Right atrium auricular region (tissue), 2 donors: ENCODE data around the gene CAMTA1. TPM values are rescaled to one million over a fixed set of nuclear protein-coding genes. Genes with fewer than 3 reads are reported as not detected.

Experiments
- DNase-seq: peaks from one replicate; pipeline ENCODE4 v3.0.0-alpha.2; 2019; ENCODE audit warnings: low spot score
- H3K27ac ChIP-seq, 2 donors: fragments of 200-600 bp; sonication (generic); 1 replicate in 1 of 2; 2 replicates in 1 of 2; pipeline ENCODE4 v1.5.1; 2016 to 2019
- H3K27me3 ChIP-seq, 2 donors: fragments of 200-600 bp; sonication (generic); one replicate each; pipeline versions ENCODE4 v1.5.1 to v1.6.0; 2017 to 2019
- H3K36me3 ChIP-seq: fragments of 200-600 bp; sonication (generic); one replicate; pipeline ENCODE4 v1.5.1; 2016
- H3K4me1 ChIP-seq, 2 donors: fragments of 200-600 bp; sonication (generic); one replicate each; pipeline versions ENCODE4 v1.5.1 to v1.6.0; 2017 to 2019
- H3K4me3 ChIP-seq, 2 donors: fragments of 200-600 bp; sonication (generic); 1 replicate in 1 of 2; 2 replicates in 1 of 2; pipeline ENCODE4 v1.5.1; 2017 to 2019; ENCODE audit warnings: mild to moderate bottlenecking in 1 of 2, moderate library complexity in 1 of 2
- H3K9me3 ChIP-seq, 2 donors: fragments of 200-600 bp; sonication (generic); one replicate each; pipeline ENCODE4 v1.5.1; 2019
- total RNA-seq, 2 donors: library from RNA; depleted of rRNA; stranded (reverse); fragments of >200 nt; gene quantifications; one replicate each; pipeline ENCODE4 v1.1.0, GENCODE V29; 2016
- TF ChIP-seq, protein P1 (sequence below), 2 donors: fragments of 200-600 bp; sonication (generic); IDR thresholded peaks; one replicate each; pipeline ENCODE4 v1.5.1; 2019; ENCODE audit warnings: antibody characterized with exemption in 2 of 2

The CAMTA1 gene
- total RNA-seq, 2 donors from 2014 or later: 132 to 190 TPM

DNA sequence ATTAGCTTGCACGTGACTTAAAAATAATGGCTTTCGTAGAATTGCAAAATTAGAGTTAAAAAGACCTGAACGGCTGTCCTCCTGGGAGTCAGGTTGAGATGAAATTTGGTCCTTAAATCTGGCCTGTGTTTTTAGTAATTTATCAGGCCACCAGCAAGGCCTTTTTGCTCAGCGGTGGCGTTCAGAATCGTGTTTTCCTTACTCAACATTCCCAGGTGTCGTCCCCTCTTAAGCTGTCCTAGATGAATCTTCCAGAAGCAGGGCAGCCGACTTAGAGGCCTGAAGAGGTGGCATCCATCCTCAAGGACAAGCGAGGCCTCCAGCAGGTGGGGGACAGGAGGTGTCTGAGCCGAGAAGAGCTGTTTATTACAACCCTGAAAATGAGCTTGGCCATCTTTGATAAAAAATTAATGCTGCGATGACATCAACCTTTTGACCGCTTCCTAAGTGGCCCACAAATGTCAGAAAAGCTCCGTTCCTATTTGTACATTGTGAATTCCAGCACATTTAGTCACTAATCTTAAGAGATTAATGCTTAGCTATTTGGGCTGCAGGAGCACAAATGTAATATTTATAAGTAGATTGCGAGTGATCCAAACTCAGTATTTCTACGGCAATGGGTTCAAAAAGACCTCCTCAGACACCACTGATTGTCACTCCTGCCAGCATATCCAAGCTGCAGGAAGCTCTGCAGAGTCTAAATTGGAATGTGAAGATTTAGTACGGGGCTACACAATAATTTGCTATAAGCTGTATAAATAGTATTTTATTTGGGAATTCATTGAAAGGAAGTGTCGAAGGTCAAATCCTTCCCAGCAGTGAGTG is 641.7 kb downstream of the CAMTA1 start:
- Histone ChIP-seq H3K4me1 (no peaks in the 10 kb centered on the region), H3K36me3 (no peaks in the 10 kb centered on the region), H3K27me3 (no peaks in the 10 kb centered on the region), H3K9me3 (no peaks in the 10 kb centered on the region), H3K4me3 (no peak overlapping the region), H3K27ac (no peak overlapping the region)
- DNase-seq: no peak
- TF ChIP-seq, protein P1, sequence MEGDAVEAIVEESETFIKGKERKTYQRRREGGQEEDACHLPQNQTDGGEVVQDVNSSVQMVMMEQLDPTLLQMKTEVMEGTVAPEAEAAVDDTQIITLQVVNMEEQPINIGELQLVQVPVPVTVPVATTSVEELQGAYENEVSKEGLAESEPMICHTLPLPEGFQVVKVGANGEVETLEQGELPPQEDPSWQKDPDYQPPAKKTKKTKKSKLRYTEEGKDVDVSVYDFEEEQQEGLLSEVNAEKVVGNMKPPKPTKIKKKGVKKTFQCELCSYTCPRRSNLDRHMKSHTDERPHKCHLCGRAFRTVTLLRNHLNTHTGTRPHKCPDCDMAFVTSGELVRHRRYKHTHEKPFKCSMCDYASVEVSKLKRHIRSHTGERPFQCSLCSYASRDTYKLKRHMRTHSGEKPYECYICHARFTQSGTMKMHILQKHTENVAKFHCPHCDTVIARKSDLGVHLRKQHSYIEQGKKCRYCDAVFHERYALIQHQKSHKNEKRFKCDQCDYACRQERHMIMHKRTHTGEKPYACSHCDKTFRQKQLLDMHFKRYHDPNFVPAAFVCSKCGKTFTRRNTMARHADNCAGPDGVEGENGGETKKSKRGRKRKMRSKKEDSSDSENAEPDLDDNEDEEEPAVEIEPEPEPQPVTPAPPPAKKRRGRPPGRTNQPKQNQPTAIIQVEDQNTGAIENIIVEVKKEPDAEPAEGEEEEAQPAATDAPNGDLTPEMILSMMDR (IDR thresholded peaks at IDR 0.05): no peak

DNA sequence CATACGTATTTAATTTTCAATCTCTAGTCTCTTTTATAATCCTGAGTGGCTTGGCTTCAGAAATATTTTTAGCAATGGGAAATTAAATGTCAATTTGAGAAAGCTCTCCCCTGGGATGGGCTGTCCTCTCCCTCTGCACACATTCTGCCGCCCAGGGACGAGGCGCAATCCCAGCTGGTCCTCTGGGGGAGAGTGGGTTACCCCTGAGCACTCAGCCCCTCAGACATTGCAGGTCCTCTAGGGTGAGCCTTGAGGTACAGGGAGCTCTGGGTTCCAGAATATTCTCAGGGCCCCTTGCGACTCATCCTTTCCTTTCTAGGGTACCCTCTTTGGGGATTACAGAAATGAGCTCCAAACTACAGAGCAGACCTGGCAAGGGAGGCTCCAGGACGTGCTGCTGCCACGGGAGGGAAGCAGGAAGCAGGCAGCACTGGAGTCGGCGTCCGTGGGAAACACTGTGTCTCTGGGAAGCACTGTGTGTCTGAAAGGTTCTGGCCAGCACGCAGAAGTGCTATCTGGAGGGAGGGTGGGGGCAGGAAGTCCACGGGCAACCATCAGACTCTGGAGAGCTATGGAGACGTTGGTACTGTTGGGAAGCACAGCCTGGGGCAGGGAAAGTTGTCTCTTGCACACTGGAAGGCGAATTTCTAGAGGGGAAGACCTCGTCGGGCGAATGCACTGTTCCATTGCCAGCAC is 642.5 kb downstream of the CAMTA1 start:
- DNase-seq: no peak
- Histone ChIP-seq H3K27me3 (no peaks in the 10 kb centered on the region), H3K4me1 (no peaks in the 10 kb centered on the region), H3K9me3 (no peaks in the 10 kb centered on the region), H3K4me3 (no peak overlapping the region), H3K36me3 (no peaks in the 10 kb centered on the region), H3K27ac (no peak overlapping the region)
- TF ChIP-seq, protein P1 (IDR thresholded peaks at IDR 0.05): no peak

DNA sequence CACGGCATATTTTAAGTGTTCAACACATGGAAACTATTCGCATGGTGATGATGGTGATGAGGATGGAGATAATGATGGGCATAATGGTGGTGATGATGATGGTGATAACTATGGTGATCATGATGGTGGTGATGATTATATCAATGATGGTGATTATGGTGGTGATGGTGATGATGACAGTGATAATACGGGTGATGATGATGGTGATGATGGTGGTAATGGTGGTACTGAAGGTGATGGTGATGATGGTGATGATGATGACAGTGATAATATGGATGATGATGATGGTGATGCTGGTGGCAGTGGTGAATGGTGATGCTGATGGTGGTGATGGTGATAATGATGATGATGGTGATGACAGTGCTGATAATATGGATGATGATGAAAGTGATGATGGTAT is 644.0 kb downstream of the CAMTA1 start:
- TF ChIP-seq, protein P1 (IDR thresholded peaks at IDR 0.05): no peak

DNA sequence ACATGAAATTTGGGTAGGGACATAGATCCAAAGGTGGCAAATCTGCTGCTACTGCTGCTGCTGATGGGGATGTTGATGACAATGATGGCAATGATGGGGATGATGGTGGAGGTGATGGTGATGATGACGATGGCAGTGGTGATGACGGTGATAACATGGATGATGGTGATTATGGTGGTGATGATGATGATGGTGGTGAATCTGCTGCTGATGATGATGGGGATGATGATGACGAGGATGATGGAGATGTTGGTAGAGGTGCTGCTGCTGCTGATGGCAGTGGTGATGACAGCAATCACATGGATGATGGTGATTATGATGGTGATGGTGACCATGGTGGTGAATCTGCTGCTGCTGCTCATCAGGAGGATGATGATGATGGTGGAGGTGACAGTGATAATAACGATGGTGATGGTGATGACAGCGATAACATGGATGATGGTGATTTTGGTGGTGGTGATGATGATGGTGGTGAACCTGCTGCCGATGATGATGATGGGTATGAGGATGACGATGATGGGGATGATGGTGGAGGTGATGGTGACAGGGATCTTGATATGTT is 644.9 kb downstream of the CAMTA1 start:
- DNase-seq: no peak
- no peak overlapping the region for H3K27ac ChIP-seq
- no peaks in the 10 kb centered on the region for H3K27me3 ChIP-seq
- no peaks in the 10 kb centered on the region for H3K9me3 ChIP-seq
- H3K4me3 ChIP-seq: no peak overlapping the region
- TF ChIP-seq, protein P1 (IDR thresholded peaks at IDR 0.05): no peak
- H3K4me1 ChIP-seq: peaks cover 0 to under 1% of the 10 kb centered on the region in 2 donors
- no peaks in the 10 kb centered on the region for H3K36me3 ChIP-seq

More for the DNA sequence above, 644.0 kb downstream of the CAMTA1 start:
- DNase-seq: no peak
- Histone ChIP-seq H3K36me3 (no peaks in the 10 kb centered on the region), H3K27me3 (no peaks in the 10 kb centered on the region), H3K4me3 (no peak overlapping the region), H3K27ac (no peak overlapping the region), H3K4me1 (no peaks in the 10 kb centered on the region), H3K9me3 (no peaks in the 10 kb centered on the region)

DNA sequence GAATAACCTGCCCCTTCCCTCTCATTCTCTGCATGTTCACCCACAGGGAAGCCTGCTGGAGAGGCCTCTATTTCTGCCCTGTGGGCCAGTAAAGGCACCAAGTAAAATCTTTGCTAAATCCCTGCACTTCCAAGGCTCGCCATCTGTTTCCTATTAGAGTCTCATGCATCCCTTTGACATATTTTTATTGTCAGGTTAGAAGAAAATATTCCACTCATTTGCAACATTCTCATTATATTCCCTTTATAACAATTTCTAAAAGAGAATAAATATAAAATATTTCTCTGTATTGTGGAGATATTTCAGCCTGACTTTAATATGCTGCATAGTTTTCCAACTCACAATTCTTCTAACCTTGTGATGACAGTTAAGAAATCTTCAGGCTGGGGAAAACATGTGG is 645.4 kb downstream of the CAMTA1 start:
- H3K4me1 ChIP-seq: peaks cover 0 to 3% of the 10 kb centered on the region in 2 donors
- H3K4me3 ChIP-seq: no peak overlapping the region
- H3K27me3 ChIP-seq: no peaks in the 10 kb centered on the region
- TF ChIP-seq, protein P1 (IDR thresholded peaks at IDR 0.05): no peak
- no peaks in the 10 kb centered on the region for H3K36me3 ChIP-seq
- no peak for DNase-seq
- no peak overlapping the region for H3K27ac ChIP-seq
- H3K9me3 ChIP-seq: no peaks in the 10 kb centered on the region
